Measurements from ENCODE around the gene MAPK9.
"Not testable (repeated sequence)": the region's sequence is repeated elsewhere in the genome, so short reads cannot be mapped to it uniquely, and the experiment has no call there.

MAPK9 gene

DNA sequence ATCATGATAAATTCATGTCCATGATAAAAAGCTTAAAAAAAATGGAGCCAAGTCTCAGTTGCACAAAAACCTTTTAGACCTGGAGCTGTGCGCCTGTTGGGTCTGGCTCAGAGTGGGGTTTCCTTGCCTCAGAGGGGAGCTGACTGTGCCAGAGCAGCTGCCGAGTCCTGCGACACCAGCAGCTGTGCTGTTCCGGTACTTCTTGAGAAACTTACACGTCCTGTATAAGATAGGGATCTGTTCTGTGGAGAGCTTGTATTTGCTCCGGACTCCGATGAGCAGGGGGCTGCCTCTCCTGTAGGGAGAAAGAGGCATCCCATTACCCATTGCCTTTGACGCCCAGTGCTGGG, 32.7 kb upstream of the MAPK9 start:
- ATAC-seq, result no peak

DNA sequence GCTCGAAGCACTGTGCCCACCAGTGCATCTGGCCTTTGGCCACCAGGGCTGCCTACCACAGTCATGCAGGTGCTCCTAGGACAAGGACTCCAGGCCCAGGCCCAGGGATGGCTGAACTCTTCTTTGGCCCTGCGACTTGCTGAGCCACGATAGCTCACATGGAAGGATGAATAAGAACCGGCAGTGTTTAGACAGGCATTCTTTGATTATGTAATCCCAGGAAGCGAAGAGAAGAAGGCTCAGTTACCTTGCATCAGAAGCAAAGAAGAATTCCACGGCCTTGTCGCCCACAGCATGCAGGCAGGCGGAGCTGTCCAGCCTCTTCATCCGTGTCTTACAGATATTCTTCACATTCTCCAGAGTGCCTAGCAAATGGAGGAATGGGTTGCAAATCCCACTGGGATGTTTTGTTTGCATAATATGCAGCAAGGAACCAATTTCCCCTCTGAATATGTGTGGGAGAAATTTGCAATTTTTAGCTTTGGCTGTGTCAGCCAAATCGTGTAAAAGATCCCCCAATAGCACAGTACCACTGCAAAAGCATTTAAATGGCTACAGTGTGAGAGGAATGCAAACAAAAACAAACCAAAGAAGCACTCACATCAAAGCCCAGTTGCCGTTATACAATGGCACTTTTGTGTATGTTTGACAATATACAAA, 32.2 kb upstream of the MAPK9 start:
- ATAC-seq, result no peak

DNA sequence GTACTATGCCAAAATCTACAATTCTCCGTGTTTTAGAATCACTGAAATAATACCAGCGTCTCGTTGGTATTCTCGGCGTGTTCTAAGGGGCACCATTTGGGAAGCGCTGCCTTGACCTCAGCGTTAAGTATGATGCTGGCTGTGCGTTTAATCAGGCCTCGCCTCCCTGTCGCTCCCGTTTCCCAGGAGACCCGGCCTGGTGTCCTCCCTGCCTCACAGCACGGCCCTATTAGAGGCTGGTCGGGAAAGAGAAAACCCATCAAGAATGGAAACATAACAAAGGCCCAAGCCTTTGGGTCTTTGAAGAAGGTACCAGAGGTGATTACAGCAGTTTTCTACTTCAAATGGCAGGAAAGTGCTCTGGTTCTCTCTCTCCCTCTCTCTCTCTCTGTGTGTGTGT, 31.3 kb upstream of the MAPK9 start:
- ATAC-seq, result no peak

DNA sequence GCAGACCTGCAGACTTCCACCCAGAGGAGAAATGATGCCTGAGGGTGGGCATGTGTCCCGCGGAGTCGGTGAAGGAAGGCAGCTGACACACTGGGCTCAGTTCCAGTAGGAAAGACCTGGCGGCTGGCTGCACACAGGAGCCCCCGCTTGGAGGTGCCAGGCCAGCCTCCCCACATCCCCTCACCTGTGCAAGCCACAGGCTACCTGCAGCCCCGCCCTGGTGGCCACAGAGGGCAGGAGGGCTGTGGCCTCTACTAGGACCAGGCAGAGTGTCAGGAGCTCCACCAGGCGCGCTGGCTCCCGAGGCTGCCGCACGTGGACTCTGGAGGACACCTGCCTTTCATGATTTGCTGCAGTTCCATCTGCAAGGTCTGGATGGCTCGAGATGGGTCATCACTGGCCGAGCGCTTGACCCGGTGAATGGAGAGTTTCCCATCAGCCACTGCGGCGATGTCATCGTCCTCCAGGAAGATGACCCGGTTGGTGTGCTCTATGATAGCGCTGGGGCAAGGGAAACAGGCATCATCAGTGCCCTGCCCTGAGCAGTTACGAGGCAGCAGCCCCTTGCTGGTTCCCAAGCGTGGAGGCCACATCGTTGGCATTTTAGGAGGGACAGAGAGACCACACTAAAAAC, 26.7 kb upstream of the MAPK9 start:
- ATAC-seq, result no peak

- ATAC-seq, result no peak
Measured at GRCh38 chr5:180316586-180316985, 24.7 kb upstream of the MAPK9 start.

DNA sequence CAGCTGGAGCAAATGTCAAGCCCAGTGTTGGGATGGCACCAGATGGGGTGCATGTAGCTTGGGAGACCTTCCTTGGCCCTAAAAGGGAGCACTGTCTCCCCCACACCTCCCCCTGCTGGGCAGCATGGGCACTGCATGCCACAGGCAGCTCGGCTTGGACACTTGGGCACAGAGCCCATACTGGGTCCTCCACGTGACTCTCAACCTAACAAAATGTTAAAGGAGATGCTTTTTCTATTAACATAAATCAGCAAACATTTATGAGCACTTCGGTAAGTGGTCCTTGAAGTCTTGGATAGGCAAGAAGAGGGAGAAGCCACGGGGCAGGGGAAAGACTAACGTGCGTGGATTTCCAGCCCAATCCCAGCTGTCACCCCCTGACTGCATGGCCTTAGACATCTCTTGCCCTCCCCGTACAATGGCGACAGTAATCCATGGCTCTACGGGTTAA, 23.9 kb upstream of the MAPK9 start:
- peak; percentile 39 to 62 for ATAC-seq

GRCh38 chr5:180313677-180314505, 22.0 kb upstream of the MAPK9 start:
- ATAC-seq, result peak; percentile 89 to 94

DNA sequence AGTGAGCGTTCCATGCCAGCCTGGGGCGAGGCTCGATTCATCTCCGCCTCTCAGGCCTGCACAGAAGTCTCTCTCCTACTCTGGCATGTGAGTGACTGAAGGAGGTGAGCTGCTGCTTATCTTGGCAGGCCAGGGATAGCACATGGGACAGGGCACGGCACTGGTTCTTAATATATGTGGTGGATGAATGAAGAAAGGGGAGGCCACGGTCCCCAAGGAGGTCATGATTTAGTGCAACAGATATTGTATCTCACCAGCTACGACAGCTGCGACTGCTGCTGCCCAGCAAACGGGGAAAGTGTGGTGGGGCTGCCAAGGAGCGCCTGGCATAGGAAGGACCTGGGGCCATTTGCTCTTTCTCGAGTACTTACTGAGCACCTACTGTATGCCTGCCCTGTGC, 19.3 kb upstream of the MAPK9 start:
- ATAC-seq, result no peak

GRCh38 chr5:180306796-180307195, 14.9 kb upstream of the MAPK9 start:
- no peak for ATAC-seq

GRCh38 chr5:180305481-180305880, 13.6 kb upstream of the MAPK9 start:
- no peak for ATAC-seq

- ATAC-seq, result no peak
Measured at GRCh38 chr5:180304431-180305375, 12.8 kb upstream of the MAPK9 start.

DNA sequence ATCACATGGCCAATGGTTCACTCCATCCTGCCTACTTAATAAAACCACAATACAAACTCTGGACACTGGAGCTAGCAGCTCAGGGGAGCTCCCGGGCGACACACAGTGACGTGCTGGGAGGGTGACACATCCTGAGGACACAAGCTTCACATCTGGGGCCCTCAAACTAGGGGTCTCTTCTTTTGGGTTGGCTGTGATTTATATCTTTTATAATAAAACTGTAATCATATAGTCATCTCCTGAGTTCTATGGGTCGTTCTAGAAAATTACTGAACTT, 12.1 kb upstream of the MAPK9 start:
- ATAC-seq, result no peak

DNA sequence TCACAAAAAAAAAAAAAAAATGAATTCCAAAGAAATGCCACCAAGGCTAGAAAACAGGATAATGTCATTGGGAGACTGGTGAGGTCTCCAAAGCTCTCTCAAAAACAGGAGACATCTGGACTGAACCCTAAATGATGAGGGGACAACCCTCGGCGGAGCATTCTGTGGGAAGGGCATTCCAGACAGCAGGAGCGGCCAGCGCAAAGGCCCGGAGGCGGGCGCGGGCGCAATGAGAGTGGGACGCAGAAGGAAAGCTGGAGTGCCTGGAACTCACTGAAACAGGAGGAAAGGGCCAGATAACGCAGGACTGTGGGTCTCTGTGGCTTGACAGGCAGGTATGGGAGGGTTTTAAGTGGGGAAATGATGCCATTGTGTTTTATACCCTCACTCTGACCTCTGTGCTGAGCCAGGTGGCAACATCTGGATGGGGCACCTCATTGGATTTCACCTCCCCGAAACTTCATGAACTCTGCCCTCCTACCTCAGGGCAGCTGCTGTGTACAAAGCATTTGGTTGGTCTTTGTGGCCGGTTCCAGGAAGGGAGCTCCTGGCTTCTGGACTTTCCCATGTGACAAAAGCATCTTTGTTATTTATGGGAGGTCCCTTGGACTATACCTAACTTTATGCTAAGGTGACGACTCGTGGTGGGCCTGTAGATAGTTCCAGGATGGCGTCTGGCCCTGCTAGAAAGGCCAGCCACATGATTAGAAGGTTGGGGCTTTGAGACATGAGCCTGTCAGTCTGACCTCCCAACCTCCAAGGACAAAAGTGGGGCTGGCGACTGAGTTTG, 11.5 kb upstream of the MAPK9 start:
- ATAC-seq, result no peak

DNA sequence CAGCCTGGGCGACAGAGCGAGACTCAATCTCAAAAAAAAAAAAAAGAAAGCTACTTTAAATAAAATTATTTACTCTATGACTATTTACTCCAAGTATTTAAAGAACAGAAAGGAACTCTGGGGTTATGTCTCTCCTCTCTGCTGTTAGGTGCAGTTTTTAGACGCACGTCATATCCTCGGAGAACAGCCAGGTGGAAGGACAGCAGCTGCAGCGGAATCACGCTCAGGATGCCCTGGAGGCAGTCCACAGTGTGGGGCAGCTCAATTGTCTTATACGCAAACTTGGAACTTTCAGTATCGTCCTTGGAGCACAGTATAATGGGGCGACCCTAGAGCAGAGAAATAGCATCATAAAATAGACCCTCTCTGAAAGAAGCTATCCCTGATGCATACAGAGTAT, 10.4 kb upstream of the MAPK9 start:
- no peak for ATAC-seq

DNA sequence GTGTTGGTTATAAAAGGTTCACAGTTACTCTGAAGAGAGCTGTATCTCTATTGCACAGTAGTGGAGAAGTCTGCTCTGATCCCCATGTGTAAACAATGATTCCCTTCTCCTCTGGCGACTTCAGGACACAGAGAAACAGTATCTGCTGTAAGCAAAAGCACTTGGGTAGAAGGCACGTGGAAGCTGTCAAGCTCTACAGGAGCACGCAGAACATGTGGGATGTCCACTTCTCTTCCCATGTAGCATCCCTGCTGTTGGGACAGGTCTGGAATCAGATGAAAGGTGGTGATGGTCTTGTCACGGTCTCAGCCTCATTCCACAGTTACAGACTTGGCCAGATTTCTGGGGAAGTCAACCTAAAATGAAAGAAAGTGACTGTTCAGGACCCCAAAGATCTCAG, 9.4 kb upstream of the MAPK9 start:
- no peak for ATAC-seq

DNA sequence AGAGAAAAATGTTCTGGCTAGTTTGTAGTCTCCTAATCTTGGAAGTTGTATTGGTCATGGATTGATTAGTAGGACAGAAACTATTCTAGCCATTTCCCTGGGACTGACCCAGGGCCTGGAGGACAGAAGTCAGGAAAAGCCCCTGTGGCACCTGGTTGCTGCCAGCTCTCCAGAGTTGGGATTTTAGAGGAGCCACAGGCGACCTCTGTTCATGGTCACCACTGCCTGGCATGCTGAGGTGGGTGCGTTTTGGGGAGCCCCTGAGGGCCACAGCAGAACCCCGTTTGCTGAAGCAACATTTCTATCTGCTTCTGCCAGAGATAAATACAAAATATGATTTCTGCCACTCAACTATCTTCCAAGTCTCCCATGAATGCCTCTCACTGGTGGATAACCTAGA, 7.6 kb upstream of the MAPK9 start:
- ATAC-seq, result no peak

- ATAC-seq, result not testable (repeated sequence)
Measured at GRCh38 chr5:180299014-180299413, 7.1 kb upstream of the MAPK9 start.

DNA sequence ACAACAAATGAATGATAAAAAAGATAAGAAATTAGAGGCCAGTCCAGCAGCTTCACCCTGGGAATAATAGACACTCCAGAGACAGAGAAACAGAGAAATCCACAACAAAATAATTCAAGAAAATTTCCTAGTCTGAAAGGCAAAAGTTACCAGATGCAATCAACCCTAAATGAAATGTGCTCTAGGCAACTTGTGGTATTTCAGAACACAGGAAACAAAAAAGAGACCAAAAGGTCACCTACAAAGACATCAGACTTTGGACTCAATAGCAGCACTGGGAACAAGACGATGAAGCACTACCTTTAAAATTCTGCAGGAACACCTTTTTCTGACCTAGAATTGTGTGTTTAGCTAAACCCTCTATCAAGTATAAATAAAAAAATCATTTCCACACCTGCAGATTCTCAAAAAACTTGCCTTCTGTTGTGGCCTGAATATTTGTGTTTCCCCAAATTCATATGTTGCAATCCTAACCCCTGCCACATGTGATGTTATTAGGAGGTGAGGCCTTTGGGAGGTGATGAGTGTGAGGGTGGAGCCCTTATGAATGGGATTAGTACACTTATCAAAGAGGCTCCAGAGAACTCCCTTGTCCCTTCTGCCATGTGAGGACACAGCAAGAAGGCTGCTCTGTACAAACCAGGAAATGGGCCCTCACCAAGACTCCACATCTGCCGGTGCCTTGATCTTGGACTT, 5.9 kb upstream of the MAPK9 start:
- ATAC-seq, result no peak

DNA sequence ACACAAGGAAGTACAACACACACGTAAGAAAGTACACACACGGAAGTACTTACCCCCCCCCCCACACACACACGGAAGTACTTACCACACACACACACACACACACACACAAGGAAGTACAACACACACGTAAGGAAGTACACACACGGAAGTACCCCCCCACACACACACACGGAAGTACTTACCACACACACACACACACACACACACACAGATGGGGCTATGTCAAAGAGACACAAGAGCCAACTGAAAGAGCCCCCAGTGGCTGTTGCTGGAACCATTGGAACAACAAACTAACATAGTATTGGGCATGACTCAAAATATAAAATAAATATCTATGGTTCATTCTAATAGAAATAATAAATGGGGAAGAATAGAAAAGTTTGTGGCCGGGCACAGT, 4.9 kb upstream of the MAPK9 start:
- ATAC-seq, result no peak

- no peak for ATAC-seq
Measured at GRCh38 chr5:180294913-180295555, 3.2 kb upstream of the MAPK9 start.

DNA sequence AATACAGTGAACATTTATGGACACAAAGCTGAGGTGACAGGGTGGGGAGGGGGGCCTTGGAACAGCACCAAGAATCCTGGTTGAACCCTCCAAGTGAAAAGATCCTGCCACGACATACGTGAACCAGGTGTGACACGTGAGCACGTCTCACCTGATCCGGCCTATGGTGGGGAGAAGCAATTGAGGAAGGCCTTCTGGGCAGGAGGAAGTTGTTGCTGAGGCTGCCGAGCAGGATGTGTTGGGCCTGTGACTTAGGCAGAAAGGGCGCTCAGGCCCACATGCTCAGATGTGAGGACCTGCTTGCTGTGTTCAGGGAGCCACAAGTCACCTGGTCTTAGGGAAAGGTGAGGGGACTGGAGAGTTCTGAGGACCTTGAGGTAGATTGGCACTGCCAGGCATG, 2.5 kb upstream of the MAPK9 start:
- no peak for ATAC-seq
